ENCODE measurements around the gene SLC25A23. TPM values are rescaled to one million over a fixed set of nuclear protein-coding genes. Genes with fewer than 3 reads are reported as not detected.

Gene SLC25A23
- total RNA-seq, 1 donor from 2014 or later = 30.2 TPM

- TF ChIP-seq CTCF (IDR thresholded peaks at IDR 0.05; ENCODE audit: partially characterized antibody, unreplicated experiment) = no peak
- no peaks in the 10 kb centered on the region for H3K36me3 Mint-ChIP-seq (ENCODE audit: unreplicated experiment)
- H3K4me1 Mint-ChIP-seq (ENCODE audit: low read depth, unreplicated experiment) = no peaks in the 10 kb centered on the region
- no peak overlapping the region for H3K27ac Mint-ChIP-seq (ENCODE audit: unreplicated experiment)
- DNase-seq = no peak
- H3K27me3 Mint-ChIP-seq (ENCODE audit: unreplicated experiment) = no peaks in the 10 kb centered on the region
- no peaks in the 10 kb centered on the region for H3K9me3 Mint-ChIP-seq (ENCODE audit: unreplicated experiment)
- no peak overlapping the region for H3K4me3 Mint-ChIP-seq (ENCODE audit: unreplicated experiment)
Measured at GRCh38 chr19:6484831-6485230, 25.2 kb upstream of the SLC25A23 start.

GRCh38 chr19:6484230-6484629, 24.6 kb upstream of the SLC25A23 start:
- DNase-seq = no peak
- H3K27ac Mint-ChIP-seq (ENCODE audit: unreplicated experiment) = no peak overlapping the region
- H3K36me3 Mint-ChIP-seq (ENCODE audit: unreplicated experiment) = no peaks in the 10 kb centered on the region
- no peak for TF ChIP-seq CTCF (IDR thresholded peaks at IDR 0.05; ENCODE audit: partially characterized antibody, unreplicated experiment)
- no peak overlapping the region for H3K4me3 Mint-ChIP-seq (ENCODE audit: unreplicated experiment)
- no peaks in the 10 kb centered on the region for H3K27me3 Mint-ChIP-seq (ENCODE audit: unreplicated experiment)
- H3K4me1 Mint-ChIP-seq (ENCODE audit: low read depth, unreplicated experiment) = no peaks in the 10 kb centered on the region
- no peaks in the 10 kb centered on the region for H3K9me3 Mint-ChIP-seq (ENCODE audit: unreplicated experiment)

- Mint-ChIP-seq H3K27me3 (ENCODE audit: unreplicated experiment) (no peaks in the 10 kb centered on the region), H3K9me3 (ENCODE audit: unreplicated experiment) (no peaks in the 10 kb centered on the region), H3K27ac (ENCODE audit: unreplicated experiment) (no peak overlapping the region), H3K4me1 (ENCODE audit: low read depth, unreplicated experiment) (no peaks in the 10 kb centered on the region), H3K4me3 (ENCODE audit: unreplicated experiment) (no peak overlapping the region), H3K36me3 (ENCODE audit: unreplicated experiment) (no peaks in the 10 kb centered on the region)
- TF ChIP-seq CTCF (IDR thresholded peaks at IDR 0.05; ENCODE audit: partially characterized antibody, unreplicated experiment) = no peak
- DNase-seq = no peak
Measured at GRCh38 chr19:6483235-6483634, 23.6 kb upstream of the SLC25A23 start.

- no peaks in the 10 kb centered on the region for H3K4me1 Mint-ChIP-seq (ENCODE audit: low read depth, unreplicated experiment)
- H3K4me3 Mint-ChIP-seq (ENCODE audit: unreplicated experiment) = no peak overlapping the region
- H3K9me3 Mint-ChIP-seq (ENCODE audit: unreplicated experiment) = no peaks in the 10 kb centered on the region
- H3K27ac Mint-ChIP-seq (ENCODE audit: unreplicated experiment) = no peak overlapping the region
- no peak for TF ChIP-seq CTCF (IDR thresholded peaks at IDR 0.05; ENCODE audit: partially characterized antibody, unreplicated experiment)
- no peak for DNase-seq
- no peaks in the 10 kb centered on the region for H3K27me3 Mint-ChIP-seq (ENCODE audit: unreplicated experiment)
- H3K36me3 Mint-ChIP-seq (ENCODE audit: unreplicated experiment) = no peaks in the 10 kb centered on the region
Measured at GRCh38 chr19:6482343-6482686, 22.7 kb upstream of the SLC25A23 start.

GRCh38 chr19:6481541-6482342, 22.1 kb upstream of the SLC25A23 start, which contains the start of gene DENND1C:
Gene DENND1C (minus strand): TSS chr19:6481787. CDS start chr19:6481695, 92 bp downstream.
- H3K9me3 Mint-ChIP-seq (ENCODE audit: unreplicated experiment) = no peaks in the 10 kb centered on the region
- H3K27ac Mint-ChIP-seq (ENCODE audit: unreplicated experiment) = no peak within 1 kb of the TSS
- peak; percentile 50 for DNase-seq

More at GRCh38 chr19:6481541-6482342, 22.1 kb upstream of the SLC25A23 start, which contains the start of gene DENND1C:
- no peaks in the 10 kb centered on the region for H3K36me3 Mint-ChIP-seq (ENCODE audit: unreplicated experiment)
- H3K27me3 Mint-ChIP-seq (ENCODE audit: unreplicated experiment) = no peaks in the 10 kb centered on the region
- H3K4me3 Mint-ChIP-seq (ENCODE audit: unreplicated experiment) = peak within 1 kb of the TSS; percentile 47
- peak; percentile 56 for TF ChIP-seq CTCF (IDR thresholded peaks at IDR 0.05; ENCODE audit: partially characterized antibody, unreplicated experiment)
- no peaks in the 10 kb centered on the region for H3K4me1 Mint-ChIP-seq (ENCODE audit: low read depth, unreplicated experiment)
